ENCODE measurements around the gene TRMT1L. TPM values are rescaled to one million over a fixed set of nuclear protein-coding genes. Genes with fewer than 3 reads are reported as not detected.

Gene TRMT1L
- total and polyA plus RNA-seq, 2 experiments from 2014 or later = 11.7 to 30.8 TPM

GRCh38 chr1:185073725-185074124 lies 83.0 kb downstream of the TRMT1L start:
- H2AFZ ChIP-seq = no peak overlapping the region
- peaks cover 70% of the 10 kb centered on the region for H3K4me1 Mint-ChIP-seq
- no peaks in the 10 kb centered on the region for H3K36me3 ChIP-seq (ENCODE audit: insufficient read depth)
- no peaks in the 10 kb centered on the region for H3K27me3 ChIP-seq (ENCODE audit: insufficient read depth)
- no peaks in the 10 kb centered on the region for H4K20me1 ChIP-seq (replicated peaks; ENCODE audit: insufficient read depth)
- H3K9me3 Mint-ChIP-seq = no peaks in the 10 kb centered on the region
- H3K9me2 ChIP-seq (ENCODE audit: insufficient read depth) = no peaks in the 10 kb centered on the region
- H3K4me1 ChIP-seq (ENCODE audit: insufficient read depth) = peaks cover 61% of the 10 kb centered on the region
- H3K4me3 ChIP-seq = no peak overlapping the region; the same call in 1 of the 2 replicates
- H3K4me3 Mint-ChIP-seq = no peak overlapping the region
- H3K79me2 ChIP-seq (replicated peaks; ENCODE audit: insufficient read depth) = peaks cover 100% of the 10 kb centered on the region
- peak overlapping the region; percentile 53 for H3K27ac Mint-ChIP-seq
- peaks cover 4% of the 10 kb centered on the region; the same call in 2 of the 3 replicates for H3K36me3 Mint-ChIP-seq (ENCODE audit: low read depth)
- no peak for TF ChIP-seq STAT1 (IDR thresholded peaks at IDR 0.05; ENCODE audit: unreplicated experiment)
- TF ChIP-seq, protein P1, sequence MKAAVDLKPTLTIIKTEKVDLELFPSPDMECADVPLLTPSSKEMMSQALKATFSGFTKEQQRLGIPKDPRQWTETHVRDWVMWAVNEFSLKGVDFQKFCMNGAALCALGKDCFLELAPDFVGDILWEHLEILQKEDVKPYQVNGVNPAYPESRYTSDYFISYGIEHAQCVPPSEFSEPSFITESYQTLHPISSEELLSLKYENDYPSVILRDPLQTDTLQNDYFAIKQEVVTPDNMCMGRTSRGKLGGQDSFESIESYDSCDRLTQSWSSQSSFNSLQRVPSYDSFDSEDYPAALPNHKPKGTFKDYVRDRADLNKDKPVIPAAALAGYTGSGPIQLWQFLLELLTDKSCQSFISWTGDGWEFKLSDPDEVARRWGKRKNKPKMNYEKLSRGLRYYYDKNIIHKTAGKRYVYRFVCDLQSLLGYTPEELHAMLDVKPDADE (IDR thresholded peaks at IDR 0.05) = no peak
- no peak for TF ChIP-seq JUNB (IDR thresholded peaks at IDR 0.05; ENCODE audit: unreplicated experiment)
- TF ChIP-seq, protein P2, sequence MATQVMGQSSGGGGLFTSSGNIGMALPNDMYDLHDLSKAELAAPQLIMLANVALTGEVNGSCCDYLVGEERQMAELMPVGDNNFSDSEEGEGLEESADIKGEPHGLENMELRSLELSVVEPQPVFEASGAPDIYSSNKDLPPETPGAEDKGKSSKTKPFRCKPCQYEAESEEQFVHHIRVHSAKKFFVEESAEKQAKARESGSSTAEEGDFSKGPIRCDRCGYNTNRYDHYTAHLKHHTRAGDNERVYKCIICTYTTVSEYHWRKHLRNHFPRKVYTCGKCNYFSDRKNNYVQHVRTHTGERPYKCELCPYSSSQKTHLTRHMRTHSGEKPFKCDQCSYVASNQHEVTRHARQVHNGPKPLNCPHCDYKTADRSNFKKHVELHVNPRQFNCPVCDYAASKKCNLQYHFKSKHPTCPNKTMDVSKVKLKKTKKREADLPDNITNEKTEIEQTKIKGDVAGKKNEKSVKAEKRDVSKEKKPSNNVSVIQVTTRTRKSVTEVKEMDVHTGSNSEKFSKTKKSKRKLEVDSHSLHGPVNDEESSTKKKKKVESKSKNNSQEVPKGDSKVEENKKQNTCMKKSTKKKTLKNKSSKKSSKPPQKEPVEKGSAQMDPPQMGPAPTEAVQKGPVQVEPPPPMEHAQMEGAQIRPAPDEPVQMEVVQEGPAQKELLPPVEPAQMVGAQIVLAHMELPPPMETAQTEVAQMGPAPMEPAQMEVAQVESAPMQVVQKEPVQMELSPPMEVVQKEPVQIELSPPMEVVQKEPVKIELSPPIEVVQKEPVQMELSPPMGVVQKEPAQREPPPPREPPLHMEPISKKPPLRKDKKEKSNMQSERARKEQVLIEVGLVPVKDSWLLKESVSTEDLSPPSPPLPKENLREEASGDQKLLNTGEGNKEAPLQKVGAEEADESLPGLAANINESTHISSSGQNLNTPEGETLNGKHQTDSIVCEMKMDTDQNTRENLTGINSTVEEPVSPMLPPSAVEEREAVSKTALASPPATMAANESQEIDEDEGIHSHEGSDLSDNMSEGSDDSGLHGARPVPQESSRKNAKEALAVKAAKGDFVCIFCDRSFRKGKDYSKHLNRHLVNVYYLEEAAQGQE (IDR thresholded peaks at IDR 0.05; ENCODE audit: unreplicated experiment) = no peak
- no peak for TF ChIP-seq NANOG (IDR thresholded peaks at IDR 0.05; ENCODE audit: borderline replicate concordance)
- TF ChIP-seq, protein P3, sequence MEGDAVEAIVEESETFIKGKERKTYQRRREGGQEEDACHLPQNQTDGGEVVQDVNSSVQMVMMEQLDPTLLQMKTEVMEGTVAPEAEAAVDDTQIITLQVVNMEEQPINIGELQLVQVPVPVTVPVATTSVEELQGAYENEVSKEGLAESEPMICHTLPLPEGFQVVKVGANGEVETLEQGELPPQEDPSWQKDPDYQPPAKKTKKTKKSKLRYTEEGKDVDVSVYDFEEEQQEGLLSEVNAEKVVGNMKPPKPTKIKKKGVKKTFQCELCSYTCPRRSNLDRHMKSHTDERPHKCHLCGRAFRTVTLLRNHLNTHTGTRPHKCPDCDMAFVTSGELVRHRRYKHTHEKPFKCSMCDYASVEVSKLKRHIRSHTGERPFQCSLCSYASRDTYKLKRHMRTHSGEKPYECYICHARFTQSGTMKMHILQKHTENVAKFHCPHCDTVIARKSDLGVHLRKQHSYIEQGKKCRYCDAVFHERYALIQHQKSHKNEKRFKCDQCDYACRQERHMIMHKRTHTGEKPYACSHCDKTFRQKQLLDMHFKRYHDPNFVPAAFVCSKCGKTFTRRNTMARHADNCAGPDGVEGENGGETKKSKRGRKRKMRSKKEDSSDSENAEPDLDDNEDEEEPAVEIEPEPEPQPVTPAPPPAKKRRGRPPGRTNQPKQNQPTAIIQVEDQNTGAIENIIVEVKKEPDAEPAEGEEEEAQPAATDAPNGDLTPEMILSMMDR (conservative IDR thresholded peaks at IDR 0.05; ENCODE audit: low read depth in 2 of 2) = no peak
- TF ChIP-seq ZNF462 (CRISPR knock-in tag; IDR thresholded peaks at IDR 0.05) = no peak
- TF ChIP-seq POLR2AphosphoS5 (IDR thresholded peaks at IDR 0.05; ENCODE audit: low read depth) = no peak
- TF ChIP-seq CREB1 (CRISPR knock-in tag; IDR thresholded peaks at IDR 0.05; ENCODE audit: low read depth) = no peak
- no peak for TF ChIP-seq EZH2 (IDR thresholded peaks at IDR 0.05; ENCODE audit: low read depth, unreplicated experiment)
- no peak for TF ChIP-seq ZNF331 (CRISPR knock-in tag; IDR thresholded peaks at IDR 0.05; ENCODE audit: low read depth)
- TF ChIP-seq EZH2phosphoT487 (IDR thresholded peaks at IDR 0.05; ENCODE audit: unreplicated experiment) = no peak
- no peak for TF ChIP-seq ZNF114 (CRISPR knock-in tag; IDR thresholded peaks at IDR 0.05)
- peak overlapping the region; percentile 64 for H3K27ac ChIP-seq (ENCODE audit: low read depth)
- no peak for ATAC-seq
- peaks cover 9% of the 10 kb centered on the region for H3K27me3 Mint-ChIP-seq (ENCODE audit: insufficient read depth, low read depth, poor library complexity)
- H3F3A ChIP-seq (replicated peaks; ENCODE audit: low read depth) = no peaks in the 10 kb centered on the region
- DNase-seq (ENCODE audit: low spot score) = no peak
- peak overlapping the region; percentile 56 for H3K4me2 ChIP-seq
